A673 (cell line): ENCODE results near the gene ATP9A.

Experiments used
- CTCF ChIP-seq: fragments of 300-800, 200-600 bp; sonication (generic); conservative IDR thresholded peaks from 2 replicates; pipeline ENCODE4 v1.5.1; 2017; ENCODE audit warnings: low read depth, mild to moderate bottlenecking, antibody characterized with exemption, low read length, moderate library complexity, mixed read lengths
- EZH2 ChIP-seq: fragments of 200-600 bp; sonication (generic); IDR thresholded peaks from 2 replicates; pipeline ENCODE4 v1.6.1; 2017; ENCODE audit warnings: borderline replicate concordance, low read depth, mild to moderate bottlenecking, mixed read lengths, antibody characterized with exemption, low read length; ENCODE audit not compliant: poor library complexity, severe bottlenecking

GRCh38 chr20:51767867-51768758 lies at the start of gene ATP9A:
- TF ChIP-seq CTCF (0 out of 2 replicates have a peak, but pooled peaks have one; percentile 18), EZH2 (no peak)
